Measurements from ENCODE around the gene NT5DC2.

NT5DC2 gene

DNA sequence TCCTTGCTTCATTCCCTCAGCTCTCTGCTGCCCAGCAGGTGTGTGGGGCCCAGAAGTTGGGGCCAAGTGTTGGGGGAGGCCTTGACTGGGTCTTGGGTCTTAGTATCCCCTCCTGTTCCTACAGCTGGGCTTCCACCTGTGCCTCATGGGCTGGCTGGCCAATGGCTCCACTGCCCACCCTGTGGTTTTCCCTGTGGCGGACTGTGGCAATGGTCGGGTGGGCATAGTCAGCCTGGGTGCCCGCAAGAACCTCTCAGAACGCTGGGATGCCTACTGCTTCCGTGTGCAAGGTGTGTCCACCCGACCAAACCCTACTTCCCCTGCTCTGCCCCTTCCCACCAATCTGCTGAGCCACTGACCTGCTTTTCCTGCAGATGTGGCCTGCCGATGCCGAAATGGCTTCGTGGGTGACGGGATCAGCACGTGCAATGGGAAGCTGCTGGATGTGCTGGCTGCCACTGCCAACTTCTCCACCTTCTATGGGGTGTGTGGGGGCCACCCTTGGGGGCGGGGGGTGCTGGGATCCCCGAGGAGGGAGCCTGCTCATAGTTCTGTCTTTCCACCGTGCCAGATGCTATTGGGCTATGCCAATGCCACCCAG is 10.9 kb downstream of the NT5DC2 start:
- Mint-ChIP-seq H3K4me1 (ENCODE audit: low read depth) (no peaks in the 10 kb centered on the region), H3K27me3 (no peaks in the 10 kb centered on the region), H3K4me3 (no peak overlapping the region), H3K36me3 (ENCODE audit: low read depth) (peaks cover 17% of the 10 kb centered on the region), H3K9me3 (no peaks in the 10 kb centered on the region), H3K27ac (no peak overlapping the region)

DNA sequence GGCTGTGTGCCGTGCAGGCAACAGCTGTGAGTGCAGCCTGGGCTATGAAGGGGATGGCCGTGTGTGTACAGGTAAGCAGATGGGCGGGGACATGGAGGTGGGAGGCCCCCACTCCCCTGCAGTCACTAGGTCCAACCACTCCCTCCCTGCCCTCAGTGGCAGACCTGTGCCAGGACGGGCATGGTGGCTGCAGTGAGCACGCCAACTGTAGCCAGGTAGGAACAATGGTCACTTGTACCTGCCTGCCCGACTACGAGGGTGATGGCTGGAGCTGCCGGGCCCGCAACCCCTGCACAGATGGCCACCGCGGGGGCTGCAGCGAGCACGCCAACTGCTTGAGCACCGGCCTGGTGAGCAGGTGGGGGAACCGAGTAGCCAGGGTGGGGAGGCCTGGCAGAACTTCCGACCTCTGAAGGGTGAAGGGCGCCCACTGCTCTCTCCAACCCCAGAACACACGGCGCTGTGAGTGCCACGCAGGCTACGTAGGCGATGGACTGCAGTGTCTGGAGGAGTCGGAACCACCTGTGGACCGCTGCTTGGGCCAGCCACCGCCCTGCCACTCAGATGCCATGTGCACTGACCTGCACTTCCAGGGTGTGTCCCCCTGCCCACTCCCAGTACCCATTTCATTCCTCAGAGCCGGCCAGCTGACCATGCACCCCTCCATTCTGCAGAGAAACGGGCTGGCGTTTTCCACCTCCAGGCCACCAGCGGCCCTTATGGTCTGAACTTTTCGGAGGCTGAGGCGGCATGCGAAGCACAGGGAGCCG is 11.6 kb downstream of the NT5DC2 start:
- no peaks in the 10 kb centered on the region for H3K9me3 Mint-ChIP-seq
- H3K27me3 Mint-ChIP-seq: no peaks in the 10 kb centered on the region
- H3K4me3 Mint-ChIP-seq: no peak overlapping the region
- H3K27ac Mint-ChIP-seq: no peak overlapping the region
- no peaks in the 10 kb centered on the region for H3K4me1 Mint-ChIP-seq (ENCODE audit: low read depth)
- H3K36me3 Mint-ChIP-seq (ENCODE audit: low read depth): peaks cover 17% of the 10 kb centered on the region

DNA sequence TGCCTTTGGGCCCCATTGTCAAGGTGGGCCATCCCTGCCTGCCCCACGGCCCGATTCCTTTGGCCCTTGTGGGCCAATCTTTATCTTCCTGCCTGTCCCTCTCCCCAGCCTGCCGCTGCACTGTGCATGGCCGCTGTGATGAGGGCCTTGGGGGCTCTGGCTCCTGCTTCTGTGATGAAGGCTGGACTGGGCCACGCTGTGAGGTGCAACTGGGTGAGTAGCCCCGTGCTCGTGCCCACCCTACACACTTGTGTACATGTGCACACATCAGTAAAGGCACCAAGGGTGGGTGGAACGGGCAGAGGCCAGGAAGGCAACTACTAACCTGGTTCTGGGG is 12.2 kb downstream of the NT5DC2 start:
- H3K9me3 Mint-ChIP-seq: no peaks in the 10 kb centered on the region
- no peaks in the 10 kb centered on the region for H3K4me1 Mint-ChIP-seq (ENCODE audit: low read depth)
- H3K27me3 Mint-ChIP-seq: no peaks in the 10 kb centered on the region
- H3K36me3 Mint-ChIP-seq (ENCODE audit: low read depth): peaks cover 17% of the 10 kb centered on the region
- no peak overlapping the region for H3K27ac Mint-ChIP-seq
- no peak overlapping the region for H3K4me3 Mint-ChIP-seq

DNA sequence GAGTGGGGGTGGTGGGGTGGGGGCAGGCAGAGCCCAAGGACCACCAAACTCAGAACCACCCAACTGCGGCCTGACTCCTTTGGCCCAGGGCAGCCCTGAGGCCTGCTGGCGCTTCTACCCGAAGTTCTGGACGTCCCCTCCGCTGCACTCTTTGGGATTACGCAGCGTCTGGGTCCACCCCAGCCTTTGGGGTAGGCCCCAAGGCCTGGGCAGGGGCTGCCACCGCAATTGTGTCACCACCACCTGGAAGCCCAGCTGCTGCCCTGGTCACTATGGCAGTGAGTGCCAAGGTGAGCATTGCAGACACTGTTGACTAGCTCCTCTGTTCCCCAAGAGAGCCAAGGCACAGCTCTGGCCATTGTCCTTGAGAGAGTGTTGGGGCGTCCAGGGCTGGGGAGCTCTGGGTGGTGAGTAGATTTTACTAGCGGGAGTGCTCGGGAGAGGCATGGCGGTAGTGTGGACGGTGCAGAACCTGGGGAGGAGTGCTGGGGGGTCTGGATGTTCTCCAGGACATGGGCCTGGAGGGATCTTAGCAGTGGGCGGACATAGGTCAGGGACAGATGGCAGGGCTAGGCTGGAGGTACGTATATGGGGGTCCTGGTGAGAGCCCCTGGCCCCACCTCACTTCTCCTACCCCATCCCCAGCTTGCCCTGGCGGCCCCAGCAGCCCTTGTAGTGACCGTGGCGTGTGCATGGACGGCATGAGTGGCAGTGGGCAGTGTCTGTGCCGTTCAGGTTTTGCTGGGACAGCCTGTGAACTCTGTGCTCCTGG is 12.8 kb downstream of the NT5DC2 start:
- Mint-ChIP-seq H3K27me3 (no peaks in the 10 kb centered on the region), H3K27ac (no peak overlapping the region), H3K36me3 (ENCODE audit: low read depth) (peaks cover 17% of the 10 kb centered on the region), H3K4me1 (ENCODE audit: low read depth) (no peaks in the 10 kb centered on the region), H3K9me3 (no peaks in the 10 kb centered on the region), H3K4me3 (no peak overlapping the region)

GRCh38 chr3:52520141-52520667 is 13.5 kb downstream of the NT5DC2 start:
- no peaks in the 10 kb centered on the region for H3K27me3 Mint-ChIP-seq
- H3K4me1 Mint-ChIP-seq (ENCODE audit: low read depth): no peaks in the 10 kb centered on the region
- no peak overlapping the region for H3K4me3 Mint-ChIP-seq
- H3K27ac Mint-ChIP-seq: no peak overlapping the region
- H3K36me3 Mint-ChIP-seq (ENCODE audit: low read depth): peaks cover 10% of the 10 kb centered on the region
- H3K9me3 Mint-ChIP-seq: no peaks in the 10 kb centered on the region

GRCh38 chr3:52519445-52520140 is 14.1 kb downstream of the NT5DC2 start:
- H3K36me3 Mint-ChIP-seq (ENCODE audit: low read depth): peaks cover 7% of the 10 kb centered on the region
- H3K9me3 Mint-ChIP-seq: no peaks in the 10 kb centered on the region
- no peak overlapping the region for H3K27ac Mint-ChIP-seq
- no peaks in the 10 kb centered on the region for H3K27me3 Mint-ChIP-seq
- H3K4me1 Mint-ChIP-seq (ENCODE audit: low read depth): no peaks in the 10 kb centered on the region
- H3K4me3 Mint-ChIP-seq: no peak overlapping the region

DNA sequence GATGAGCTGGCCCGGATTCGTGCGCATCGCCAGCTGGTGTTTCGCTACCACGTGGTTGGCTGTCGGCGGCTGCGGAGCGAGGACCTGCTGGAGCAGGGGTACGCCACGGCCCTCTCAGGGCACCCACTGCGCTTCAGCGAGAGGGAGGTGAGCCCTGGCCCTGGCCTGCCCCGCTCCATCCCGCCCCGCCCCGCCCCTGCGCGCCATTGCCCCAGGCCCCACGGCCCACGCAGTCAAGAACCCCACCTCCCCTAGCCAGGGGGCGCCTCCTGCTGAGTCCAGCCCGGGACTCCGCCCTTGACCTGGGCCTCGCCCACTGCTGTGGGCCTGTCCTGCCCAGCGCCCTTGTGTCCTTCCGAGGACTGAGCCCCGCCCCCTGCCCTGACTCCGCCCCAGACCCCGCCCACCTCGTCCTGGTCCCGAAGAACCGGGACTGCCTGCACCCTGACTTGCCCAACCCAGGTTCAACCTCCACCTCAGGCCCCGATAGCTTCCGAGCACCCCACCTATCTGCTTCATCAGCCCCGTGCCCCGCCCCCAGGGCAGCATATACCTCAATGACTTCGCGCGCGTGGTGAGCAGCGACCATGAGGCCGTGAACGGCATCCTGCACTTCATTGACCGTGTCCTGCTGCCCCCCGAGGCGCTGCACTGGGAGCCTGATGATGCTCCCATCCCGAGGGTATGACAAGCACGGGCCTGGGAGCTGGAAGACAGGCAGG is 14.8 kb downstream of the NT5DC2 start:
- H3K9me3 Mint-ChIP-seq: no peaks in the 10 kb centered on the region
- H3K4me3 Mint-ChIP-seq: no peak overlapping the region
- no peaks in the 10 kb centered on the region for H3K4me1 Mint-ChIP-seq (ENCODE audit: low read depth)
- H3K36me3 Mint-ChIP-seq (ENCODE audit: low read depth): no peaks in the 10 kb centered on the region
- H3K27me3 Mint-ChIP-seq: no peaks in the 10 kb centered on the region
- no peak overlapping the region for H3K27ac Mint-ChIP-seq

DNA sequence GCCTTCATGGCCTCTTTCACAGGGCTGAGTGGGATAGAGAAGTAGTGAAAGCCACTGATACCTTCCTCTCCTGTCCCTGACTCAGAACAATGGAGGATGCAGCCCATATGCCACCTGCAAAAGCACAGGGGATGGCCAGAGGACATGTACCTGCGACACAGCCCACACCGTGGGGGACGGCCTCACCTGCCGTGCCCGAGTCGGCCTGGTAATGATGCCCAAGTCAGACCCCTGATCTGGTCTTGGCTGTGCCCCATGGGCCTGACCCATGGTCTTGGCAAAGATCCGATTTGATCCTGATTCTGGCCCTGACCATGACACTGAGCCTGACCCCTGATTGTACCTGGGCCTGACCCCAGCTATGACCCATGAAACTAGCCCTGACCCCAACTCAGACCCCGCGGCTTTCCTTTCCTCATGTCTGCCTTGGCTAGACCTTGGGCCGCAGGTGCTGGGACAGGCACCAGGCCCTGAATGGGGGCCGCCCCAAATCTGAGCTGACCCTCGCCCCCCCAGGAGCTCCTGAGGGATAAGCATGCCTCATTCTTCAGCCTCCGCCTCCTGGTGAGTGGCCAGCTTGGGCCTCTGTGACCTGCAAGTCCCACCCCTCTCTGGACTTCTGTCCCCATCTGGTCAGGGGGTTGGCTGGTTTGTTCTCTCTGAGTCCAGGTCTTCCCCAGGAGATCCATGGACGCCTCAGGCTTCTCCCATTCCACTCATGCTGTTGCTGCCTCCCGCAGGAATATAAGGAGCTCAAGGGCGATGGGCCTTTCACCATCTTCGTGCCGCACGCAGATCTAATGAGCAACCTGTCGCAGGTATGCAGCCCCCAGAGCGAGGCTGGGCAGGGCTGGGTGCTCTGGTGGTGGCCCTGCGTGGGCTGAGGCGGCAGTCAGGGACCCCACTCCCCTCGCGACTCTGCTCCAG is 15.6 kb downstream of the NT5DC2 start:
- Mint-ChIP-seq H3K4me3 (no peak overlapping the region), H3K27me3 (no peaks in the 10 kb centered on the region), H3K9me3 (no peaks in the 10 kb centered on the region), H3K27ac (no peak overlapping the region), H3K36me3 (ENCODE audit: low read depth) (no peaks in the 10 kb centered on the region), H3K4me1 (ENCODE audit: low read depth) (no peaks in the 10 kb centered on the region)

DNA sequence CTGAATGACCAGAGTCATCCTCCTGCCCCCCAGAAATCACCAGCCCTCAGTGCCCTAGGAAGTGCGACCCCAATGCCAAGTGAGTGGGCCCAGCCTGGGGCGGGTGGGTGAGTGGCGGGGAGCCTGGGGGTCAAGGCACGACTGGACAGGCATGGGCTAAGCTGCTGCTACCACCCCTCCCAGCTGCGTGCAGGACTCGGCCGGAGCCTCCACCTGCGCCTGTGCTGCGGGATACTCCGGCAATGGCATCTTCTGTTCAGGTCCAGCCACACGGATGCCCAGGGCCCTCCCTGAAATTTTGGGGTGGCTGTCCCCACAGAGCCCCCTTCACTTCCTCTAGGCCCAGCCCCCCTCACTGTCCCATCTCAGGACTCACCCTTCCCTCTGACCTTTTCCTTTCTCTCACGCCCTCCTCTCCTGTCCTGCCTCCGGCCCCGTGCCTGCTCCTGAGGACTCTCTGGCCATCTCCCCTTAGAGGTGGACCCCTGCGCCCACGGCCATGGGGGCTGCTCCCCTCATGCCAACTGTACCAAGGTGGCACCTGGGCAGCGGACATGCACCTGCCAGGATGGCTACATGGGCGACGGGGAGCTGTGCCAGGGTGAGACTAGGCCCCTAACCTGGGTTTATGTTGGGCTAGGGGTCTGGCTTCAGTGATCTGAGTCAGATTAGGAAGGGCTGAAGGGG is 17.0 kb downstream of the NT5DC2 start:
- no peaks in the 10 kb centered on the region for H3K27me3 Mint-ChIP-seq
- H3K4me1 Mint-ChIP-seq (ENCODE audit: low read depth): no peaks in the 10 kb centered on the region
- no peaks in the 10 kb centered on the region for H3K36me3 Mint-ChIP-seq (ENCODE audit: low read depth)
- no peaks in the 10 kb centered on the region for H3K9me3 Mint-ChIP-seq
- H3K27ac Mint-ChIP-seq: no peak overlapping the region
- H3K4me3 Mint-ChIP-seq: no peak overlapping the region

- Mint-ChIP-seq H3K27ac (no peak overlapping the region), H3K27me3 (no peaks in the 10 kb centered on the region), H3K9me3 (no peaks in the 10 kb centered on the region), H3K36me3 (ENCODE audit: low read depth) (no peaks in the 10 kb centered on the region), H3K4me3 (no peak overlapping the region), H3K4me1 (ENCODE audit: low read depth) (no peaks in the 10 kb centered on the region)
Measured at GRCh38 chr3:52515192-52515591, 18.5 kb downstream of the NT5DC2 start.

GRCh38 chr3:52514576-52514975 is 19.1 kb downstream of the NT5DC2 start:
- Mint-ChIP-seq H3K27ac (no peak overlapping the region), H3K9me3 (no peaks in the 10 kb centered on the region), H3K27me3 (no peaks in the 10 kb centered on the region), H3K4me1 (ENCODE audit: low read depth) (no peaks in the 10 kb centered on the region), H3K4me3 (no peak overlapping the region), H3K36me3 (ENCODE audit: low read depth) (no peaks in the 10 kb centered on the region)

GRCh38 chr3:52513281-52513680 is 20.4 kb downstream of the NT5DC2 start:
- Mint-ChIP-seq H3K36me3 (ENCODE audit: low read depth) (no peaks in the 10 kb centered on the region), H3K27ac (no peak overlapping the region), H3K4me1 (ENCODE audit: low read depth) (no peaks in the 10 kb centered on the region), H3K4me3 (no peak overlapping the region), H3K9me3 (no peaks in the 10 kb centered on the region), H3K27me3 (no peaks in the 10 kb centered on the region)

DNA sequence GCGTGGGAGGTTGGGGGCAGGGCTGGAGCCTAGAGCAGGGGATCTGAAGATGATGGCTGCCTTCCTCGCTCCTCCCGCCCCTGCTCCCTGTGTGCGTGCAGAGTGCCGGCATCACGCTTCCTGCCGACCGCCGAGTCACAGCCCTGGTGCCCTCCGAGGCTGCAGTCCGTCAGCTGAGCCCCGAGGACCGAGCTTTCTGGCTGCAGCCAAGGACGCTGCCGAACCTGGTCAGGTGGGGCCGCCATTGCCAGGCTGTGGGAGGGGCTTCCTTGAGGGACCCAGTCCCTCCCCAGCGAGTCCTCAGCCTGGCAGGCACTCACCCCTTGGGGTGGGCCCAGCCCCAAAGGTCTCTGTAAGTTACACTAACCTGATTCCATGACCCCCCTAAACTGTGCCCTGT is 20.9 kb downstream of the NT5DC2 start:
- Mint-ChIP-seq H3K27ac (no peak overlapping the region), H3K36me3 (ENCODE audit: low read depth) (no peaks in the 10 kb centered on the region), H3K4me3 (no peak overlapping the region), H3K9me3 (no peaks in the 10 kb centered on the region), H3K4me1 (ENCODE audit: low read depth) (no peaks in the 10 kb centered on the region), H3K27me3 (no peaks in the 10 kb centered on the region)

Measured in stimulated activated naive CD8-positive, alpha-beta T cell treated with anti-CD3 and anti-CD28 coated beads, Interleukin-15, Interleukin-2, amounts not matched to agents 100 ng/mL and 50 ng/mL, for 24 hours (primary cell).